Neural progenitor cell (in vitro differentiated cells): ENCODE measurements around the gene RHOF. TPM values are rescaled to one million over a fixed set of nuclear protein-coding genes. Genes with fewer than 3 reads are reported as not detected.
A peak's percentile ranks its signal among the peaks of the same experiment; 100 is the strongest.

ENCODE experiments used
- DNase-seq: peaks from one replicate; pipeline ENCODE4 v3.0.0-alpha.2; 2016; ENCODE audit warnings: low spot score
- H2AFZ ChIP-seq: fragments of 200-600 bp; sonication (generic); replicated peaks from 2 replicates; pipeline ENCODE4 v1.6.1; 2016; ENCODE audit warnings: antibody characterized with exemption
- H3F3A ChIP-seq: fragments of 200-600 bp; sonication (generic); 2 replicates; pipeline ENCODE4 v1.6.1; 2016; ENCODE audit warnings: antibody characterized with exemption, low read depth
- H3K27ac ChIP-seq: fragments of 200-600 bp; sonication (generic); 2 replicates; pipeline ENCODE4 v1.5.1; 2016; ENCODE audit warnings: mild to moderate bottlenecking
- H3K27me3 ChIP-seq: fragments of 200-600 bp; sonication (generic); 2 replicates; pipeline ENCODE4 v1.6.1; 2016; ENCODE audit warnings: mild to moderate bottlenecking, moderate library complexity
- H3K36me3 ChIP-seq: fragments of 200-600 bp; sonication (generic); 2 replicates; pipeline ENCODE4 v1.5.1; 2016
- H3K4me1 ChIP-seq: fragments of 200-600 bp; sonication (generic); 2 replicates; pipeline ENCODE4 v1.6.1; 2016; ENCODE audit warnings: mixed run types
- H3K4me2 ChIP-seq: fragments of 200-600 bp; sonication (generic); 2 replicates; pipeline ENCODE4 v1.6.1; 2016
- H3K4me3 ChIP-seq: fragments of 200-600 bp; sonication (generic); 2 replicates; pipeline ENCODE4 v1.5.1; 2016
- H3K79me2 ChIP-seq: fragments of 200-600 bp; sonication (generic); 2 replicates; pipeline ENCODE4 v1.6.1; 2016; ENCODE audit warnings: low read depth
- H3K9ac ChIP-seq: fragments of 200-600 bp; sonication (generic); 2 replicates; pipeline ENCODE4 v1.6.1; 2016
- H3K9me3 ChIP-seq: fragments of 200-600 bp; sonication (generic); 2 replicates; pipeline ENCODE4 v1.5.1; 2016; ENCODE audit warnings: low read depth
- H4K20me1 ChIP-seq: fragments of 200-600 bp; sonication (generic); 2 replicates; pipeline ENCODE4 v1.6.1; 2016; ENCODE audit warnings: low read depth
- H3K27ac Mint-ChIP-seq: 3 replicates; pipeline ENCODE4 v1.8.0; 2021; ENCODE audit warnings: mixed read lengths
- H3K27me3 Mint-ChIP-seq: 2 replicates; pipeline ENCODE4 v1.8.0; 2022; ENCODE audit warnings: low read depth, mild to moderate bottlenecking, inconsistent platforms, moderate library complexity, mixed read lengths; ENCODE audit not compliant: insufficient read depth
- H3K36me3 Mint-ChIP-seq: 3 replicates; pipeline ENCODE4 v1.8.0; 2021; ENCODE audit warnings: mixed read lengths
- H3K4me1 Mint-ChIP-seq: 3 replicates; pipeline ENCODE4 v1.8.0; 2021; ENCODE audit warnings: mixed read lengths
- H3K4me3 Mint-ChIP-seq: 3 replicates; pipeline ENCODE4 v1.8.0; 2021; ENCODE audit warnings: mild to moderate bottlenecking, moderate library complexity, mixed read lengths
- H3K9me3 Mint-ChIP-seq: 3 replicates; pipeline ENCODE4 v1.8.0; 2020; ENCODE audit warnings: mixed read lengths
- CTCF ChIP-seq: fragments of 200-600 bp; sonication (generic); IDR thresholded peaks from 2 replicates; pipeline ENCODE4 v1.5.1; 2017; ENCODE audit warnings: antibody characterized with exemption, mild to moderate bottlenecking
- EZH2 ChIP-seq: fragments of 200-600 bp; sonication (generic); IDR thresholded peaks from 2 replicates; pipeline ENCODE4 v1.6.1; 2017; ENCODE audit warnings: antibody characterized with exemption, mild to moderate bottlenecking, moderate library complexity
- EZH2phosphoT487 ChIP-seq: fragments of 200-600 bp; sonication (generic); IDR thresholded peaks from 2 replicates; pipeline ENCODE4 v1.6.1; 2017; ENCODE audit warnings: antibody characterized with exemption
- total RNA-seq: library from RNA; depleted of rRNA; stranded (reverse); fragments of >200 nt; gene quantifications from 2 replicates; pipeline ENCODE4 v1.2.3, GENCODE V29; 2015; ENCODE audit warnings: low replicate concordance

The RHOF gene
- total RNA-seq, 1 donor from 2014 or later = 20.1 TPM

DNA sequence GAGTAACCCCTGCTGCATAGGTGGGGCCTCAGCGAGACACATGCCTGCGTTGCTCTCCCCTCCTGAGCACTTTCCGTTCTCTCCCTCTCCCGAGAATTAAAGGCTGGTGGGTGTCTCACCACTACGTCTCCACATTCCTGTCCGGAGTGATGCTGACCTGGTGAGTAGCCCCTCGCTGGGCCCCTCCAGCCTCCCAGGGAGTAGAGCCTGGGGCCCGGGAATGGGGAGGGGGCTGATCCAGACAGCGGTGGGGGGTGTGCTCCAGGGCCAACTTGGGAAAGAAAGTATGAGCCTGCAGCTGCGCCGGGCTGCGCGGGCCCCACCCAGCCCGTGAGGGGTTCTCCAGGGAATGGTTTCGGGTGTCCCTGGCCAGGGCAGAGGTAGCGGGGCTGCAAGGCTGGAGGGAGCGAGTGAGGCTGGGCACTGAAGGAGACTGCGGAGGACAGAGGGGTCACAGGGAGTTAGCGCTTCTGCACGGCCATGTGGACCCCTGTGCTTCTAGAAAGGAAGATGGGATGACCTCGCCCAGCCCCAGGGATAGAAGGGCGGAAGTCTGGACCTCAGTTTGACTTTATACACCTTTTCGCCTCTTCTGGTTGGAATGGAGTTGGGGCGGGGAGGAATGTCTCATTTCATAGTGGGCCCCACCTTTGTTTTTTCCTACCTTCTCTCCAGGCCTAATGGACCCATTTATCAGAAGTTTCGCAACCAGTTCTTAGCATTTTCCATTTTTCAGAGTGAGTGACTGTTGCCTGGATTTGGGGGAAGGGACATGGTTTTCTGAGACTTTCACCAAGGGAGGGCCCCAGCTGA, 22.5 kb downstream of the RHOF start:
- Mint-ChIP-seq H3K4me1 (peaks cover 30% of the 10 kb centered on the region), H3K27ac (peak overlapping the region; percentile 74), H3K4me3 (no peak overlapping the region), H3K9me3 (no peaks in the 10 kb centered on the region), H3K27me3 (peaks cover 2% of the 10 kb centered on the region), H3K36me3 (no peaks in the 10 kb centered on the region)
- TF ChIP-seq EZH2phosphoT487 = no peak
- Histone ChIP-seq H3K27me3 (no peaks in the 10 kb centered on the region), H3K4me1 (peaks cover 11% of the 10 kb centered on the region), H3K9ac (no peak overlapping the region), H3K79me2 (no peaks in the 10 kb centered on the region), H4K20me1 (no peaks in the 10 kb centered on the region), H3K27ac (no peak overlapping the region), H3F3A (peaks cover 8% of the 10 kb centered on the region), H3K36me3 (no peaks in the 10 kb centered on the region), H3K4me3 (no peak overlapping the region), H3K9me3 (no peaks in the 10 kb centered on the region), H2AFZ (no peak overlapping the region), H3K4me2 (peak overlapping the region; percentile 35)
- DNase-seq = no peak

DNA sequence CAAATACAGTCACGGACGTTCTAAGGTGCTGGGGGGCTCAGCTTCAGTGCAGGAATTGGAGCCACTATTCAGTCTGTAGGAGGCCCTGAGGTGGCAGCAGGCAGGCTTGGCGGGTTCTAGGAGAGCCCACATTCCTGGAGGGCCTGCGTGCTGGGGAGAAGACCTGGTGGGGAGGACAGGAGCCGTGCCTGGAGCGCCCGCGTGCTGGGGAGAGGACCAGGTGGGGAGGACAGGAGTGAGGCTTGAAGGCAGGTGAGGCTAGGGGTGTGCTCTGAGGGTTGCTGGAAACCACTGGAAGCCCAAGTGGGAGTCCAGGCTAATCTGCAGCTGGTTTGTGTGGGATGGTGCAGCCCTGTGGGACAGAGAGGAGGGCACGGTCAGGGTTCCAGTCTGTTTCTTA, 23.1 kb downstream of the RHOF start:
- Histone ChIP-seq H3K4me2 (peak overlapping the region; percentile 35), H2AFZ (no peak overlapping the region), H3K27me3 (no peaks in the 10 kb centered on the region), H3K36me3 (no peaks in the 10 kb centered on the region), H3K79me2 (no peaks in the 10 kb centered on the region), H3K4me3 (no peak overlapping the region), H3K27ac (no peak overlapping the region), H4K20me1 (no peaks in the 10 kb centered on the region), H3K9me3 (no peaks in the 10 kb centered on the region), H3K4me1 (peaks cover 11% of the 10 kb centered on the region), H3K9ac (no peak overlapping the region), H3F3A (peaks cover 8% of the 10 kb centered on the region)
- Mint-ChIP-seq H3K4me1 (peaks cover 36% of the 10 kb centered on the region), H3K9me3 (no peaks in the 10 kb centered on the region), H3K27ac (peak overlapping the region; percentile 74), H3K36me3 (no peaks in the 10 kb centered on the region), H3K27me3 (peaks cover 2% of the 10 kb centered on the region), H3K4me3 (no peak overlapping the region)
- no peak for DNase-seq
- TF ChIP-seq EZH2phosphoT487 (no peak), CTCF (no peak), EZH2 (no peak)

DNA sequence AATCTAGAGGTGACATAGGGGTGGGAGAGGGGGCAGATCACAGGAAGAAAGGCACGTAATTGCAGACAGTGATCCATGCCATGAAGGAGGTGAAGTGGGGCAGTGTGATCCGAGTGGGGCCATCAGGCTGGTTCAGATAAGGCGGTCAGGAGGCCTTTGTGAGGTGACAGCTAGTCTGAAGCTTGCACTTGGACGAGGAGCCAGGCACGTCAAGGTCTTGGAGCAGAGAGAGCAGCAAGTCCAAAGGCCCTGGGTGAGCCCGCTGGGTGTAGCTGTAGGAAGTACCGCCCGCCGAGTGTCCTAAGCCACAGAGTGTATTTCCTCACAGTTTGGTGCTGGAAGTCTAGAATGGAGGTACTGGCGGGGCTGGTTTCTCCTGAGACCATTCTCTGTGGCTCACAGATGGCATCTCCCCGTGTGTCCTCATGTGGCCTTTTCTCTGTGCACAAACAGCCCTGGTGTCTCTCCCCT, 23.6 kb downstream of the RHOF start:
- DNase-seq = no peak

More for the DNA sequence above, 23.6 kb downstream of the RHOF start:
- Mint-ChIP-seq H3K4me3 (no peak overlapping the region), H3K4me1 (peaks cover 37% of the 10 kb centered on the region), H3K27ac (no peak overlapping the region), H3K36me3 (no peaks in the 10 kb centered on the region), H3K9me3 (no peaks in the 10 kb centered on the region), H3K27me3 (peaks cover 2% of the 10 kb centered on the region)
- Histone ChIP-seq H3K9me3 (no peaks in the 10 kb centered on the region), H3K4me2 (no peak overlapping the region), H3K36me3 (no peaks in the 10 kb centered on the region), H2AFZ (no peak overlapping the region), H3F3A (peaks cover 8% of the 10 kb centered on the region), H3K27ac (no peak overlapping the region), H4K20me1 (no peaks in the 10 kb centered on the region), H3K79me2 (no peaks in the 10 kb centered on the region), H3K9ac (no peak overlapping the region), H3K4me3 (no peak overlapping the region), H3K27me3 (no peaks in the 10 kb centered on the region), H3K4me1 (peaks cover 11% of the 10 kb centered on the region)
- TF ChIP-seq CTCF (no peak), EZH2 (no peak), EZH2phosphoT487 (no peak)
